GM23338 (cell line): ENCODE data around the gene MND1. TPM values are rescaled to one million over a fixed set of nuclear protein-coding genes. Genes with fewer than 3 reads are reported as not detected.

ENCODE experiments used
- ATAC-seq: fragments of 200-7000 bp; cut with Tn5 transposase; 3 replicates; pipeline ENCODE4 v1.9.1; 2020
- DNase-seq: peaks from one replicate; pipeline ENCODE4 v3.0.0-alpha.2; 2015; ENCODE audit warnings: low spot score
- H2AFZ ChIP-seq: fragments of 200-600 bp; sonication (generic); 2 replicates; pipeline ENCODE4 v1.8.0; 2016; ENCODE audit warnings: antibody characterized with exemption, mild to moderate bottlenecking, moderate library complexity
- H3F3A ChIP-seq: fragments of 200-600 bp; sonication (generic); replicated peaks from 2 replicates; pipeline ENCODE4 v1.8.0; 2017; ENCODE audit warnings: antibody characterized with exemption, mixed run types, low read depth
- H3K27ac ChIP-seq: fragments of 200-600 bp; sonication (generic); 2 replicates; pipeline ENCODE4 v1.6.1; 2016; ENCODE audit warnings: low read depth
- H3K27me3 ChIP-seq: fragments of 200-600 bp; sonication (generic); 2 replicates; pipeline ENCODE4 v1.8.0; 2016; ENCODE audit warnings: mild to moderate bottlenecking, mixed run types, moderate library complexity; ENCODE audit not compliant: insufficient read depth
- H3K36me3 ChIP-seq: fragments of 200-600 bp; sonication (generic); 2 replicates; pipeline ENCODE4 v1.8.0; 2016; ENCODE audit warnings: mild to moderate bottlenecking; ENCODE audit not compliant: insufficient read depth
- H3K4me1 ChIP-seq: fragments of 200-600 bp; sonication (generic); 2 replicates; pipeline ENCODE4 v1.8.0; 2016; ENCODE audit warnings: mild to moderate bottlenecking, moderate library complexity; ENCODE audit not compliant: insufficient read depth
- H3K4me2 ChIP-seq: fragments of 200-600 bp; sonication (generic); 2 replicates; pipeline ENCODE4 v1.7.1; 2017; ENCODE audit warnings: mixed run types
- H3K4me3 ChIP-seq: fragments of 200-600 bp; sonication (generic); 2 replicates; pipeline ENCODE4 v1.6.1; 2016; ENCODE audit warnings: mixed run types
- H3K79me2 ChIP-seq: fragments of 200-600 bp; sonication (generic); replicated peaks from 2 replicates; pipeline ENCODE4 v1.8.0; 2017; ENCODE audit warnings: mild to moderate bottlenecking; ENCODE audit not compliant: insufficient read depth
- H3K9me2 ChIP-seq: fragments of 200-600 bp; sonication (generic); 2 replicates; pipeline ENCODE4 v1.8.0; 2017; ENCODE audit not compliant: insufficient read depth
- H4K20me1 ChIP-seq: fragments of 200-600 bp; sonication (generic); replicated peaks from 2 replicates; pipeline ENCODE4 v1.8.0; 2017; ENCODE audit warnings: mild to moderate bottlenecking; ENCODE audit not compliant: insufficient read depth
- H3K27ac Mint-ChIP-seq: 2 replicates; pipeline ENCODE4 v1.8.0; 2020; ENCODE audit warnings: inconsistent platforms, mild to moderate bottlenecking, moderate library complexity, mixed read lengths
- H3K27me3 Mint-ChIP-seq: 3 replicates; pipeline ENCODE4 v1.8.0; 2022; ENCODE audit warnings: low read depth, mild to moderate bottlenecking, moderate library complexity, mixed read lengths, inconsistent platforms; ENCODE audit not compliant: insufficient read depth, poor library complexity
- H3K36me3 Mint-ChIP-seq: 3 replicates; pipeline ENCODE4 v1.8.0; 2021; ENCODE audit warnings: low read depth, mild to moderate bottlenecking, inconsistent platforms, moderate library complexity, mixed read lengths
- H3K4me1 Mint-ChIP-seq: 3 replicates; pipeline ENCODE4 v1.8.0; 2020; ENCODE audit warnings: mild to moderate bottlenecking, inconsistent platforms, mixed read lengths
- H3K4me3 Mint-ChIP-seq: 3 replicates; pipeline ENCODE4 v1.8.0; 2021; ENCODE audit warnings: moderate library complexity, mild to moderate bottlenecking, inconsistent platforms, mixed read lengths
- H3K9me3 Mint-ChIP-seq: 3 replicates; pipeline ENCODE4 v1.8.0; 2020; ENCODE audit warnings: moderate library complexity, mild to moderate bottlenecking, inconsistent platforms, mixed read lengths
- CTCF ChIP-seq, 2 experiments: fragments of 200-600 bp in 1 of 2; sonication (generic) in 1 of 2; conservative IDR thresholded peaks; 2 replicates each; pipeline versions ENCODE4 v1.5.1 to v1.6.1; 2016 to 2017; ENCODE audit warnings: antibody characterized with exemption in 2 of 2, low read depth in 2 of 2, mild to moderate bottlenecking in 2 of 2, moderate library complexity in 1 of 2
- EZH2 ChIP-seq: fragments of 200-600 bp; sonication (generic); IDR thresholded peaks from one replicate; pipeline ENCODE4 v1.8.0; 2017; ENCODE audit warnings: antibody characterized with exemption, mild to moderate bottlenecking, low read depth; ENCODE audit not compliant: unreplicated experiment
- EZH2phosphoT487 ChIP-seq: fragments of 200-600 bp; sonication (generic); IDR thresholded peaks from one replicate; pipeline ENCODE4 v1.8.1; 2018; ENCODE audit warnings: antibody characterized with exemption; ENCODE audit not compliant: unreplicated experiment
- NANOG ChIP-seq: IDR thresholded peaks from 2 replicates; pipeline ENCODE4 v1.6.1; 2016; ENCODE audit warnings: antibody characterized with exemption, borderline replicate concordance
- POLR2AphosphoS5 ChIP-seq: IDR thresholded peaks from 2 replicates; pipeline ENCODE4 v1.6.1; 2016; ENCODE audit warnings: antibody characterized with exemption, low read depth
- STAT1 ChIP-seq: IDR thresholded peaks from one replicate; pipeline ENCODE4 v1.6.1; 2016; ENCODE audit warnings: antibody characterized with exemption; ENCODE audit not compliant: unreplicated experiment
- ZNF331 ChIP-seq: fragments of 250-450 bp; sonication (Bioruptor Pico); IDR thresholded peaks from 2 replicates; pipeline ENCODE4 v1.5.0; 2020; ENCODE audit warnings: low read depth, mild to moderate bottlenecking, moderate library complexity
- ZNF462 ChIP-seq: fragments of 250-450 bp; sonication (Bioruptor Pico); IDR thresholded peaks from 2 replicates; pipeline ENCODE4 v1.5.0; 2020; ENCODE audit warnings: mild to moderate bottlenecking, moderate library complexity
- polyA plus RNA-seq: library from polyadenylated mRNA; unstranded; fragments of >200 nt; fragmentation: Nextera tagmentation; extraction: Ambion mirVana; gene quantifications from 2 replicates; pipeline ENCODE4 v1.2.1, GENCODE V29; 2016
- total RNA-seq: library from RNA; depleted of rRNA; stranded (reverse); fragments of >200 nt; shearing (Covaris generic); gene quantifications from 2 replicates; pipeline ENCODE4 v1.2.3, GENCODE V29; 2014
- TF ChIP-seq, protein P1 (sequence below): IDR thresholded peaks from 2 replicates; pipeline ENCODE4 v1.6.1; 2016; ENCODE audit warnings: antibody characterized with exemption
- TF ChIP-seq, protein P2 (sequence below): IDR thresholded peaks from one replicate; pipeline ENCODE4 v1.6.1; 2018; ENCODE audit warnings: antibody characterized with exemption; ENCODE audit not compliant: unreplicated experiment

MND1 gene
- total and polyA plus RNA-seq, 2 experiments from 2014 or later: 22.5 to 63.5 TPM

- TF ChIP-seq ZNF462 (CRISPR knock-in tag) (no peak), ZNF331 (no peak), NANOG (no peak), EZH2 (no peak), CTCF (conservative IDR thresholded peaks at IDR 0.05; ENCODE audit: low read depth in 2 of 2) (no peak)
Measured at GRCh38 chr4:153418558-153418957, 74.1 kb downstream of the MND1 start (continued).

GRCh38 chr4:153419029-153419428, 74.5 kb downstream of the MND1 start:
- Mint-ChIP-seq H3K4me3 (no peak overlapping the region), H3K4me1 (peaks cover 16% of the 10 kb centered on the region), H3K27ac (no peak overlapping the region), H3K27me3 (peaks cover 1% of the 10 kb centered on the region), H3K36me3 (no peaks in the 10 kb centered on the region), H3K9me3 (no peaks in the 10 kb centered on the region)
- H3K4me1 ChIP-seq: peaks cover 11% of the 10 kb centered on the region; the same call in 1 of the 2 replicates
- ATAC-seq: peak; percentile 45; the same call in 2 of the 3 replicates
- peak overlapping the region; percentile 4; the same call in 1 of the 2 replicates for H3K4me2 ChIP-seq
- H3K9me2 ChIP-seq: no peaks in the 10 kb centered on the region
- no peaks in the 10 kb centered on the region for H3K79me2 ChIP-seq
- H3K36me3 ChIP-seq: no peaks in the 10 kb centered on the region
- peak; percentile 6 for DNase-seq
- H2AFZ ChIP-seq: no peak overlapping the region
- peak overlapping the region; percentile 39; the same call in 1 of the 2 replicates for H3K27ac ChIP-seq
- H3F3A ChIP-seq: no peaks in the 10 kb centered on the region
- H4K20me1 ChIP-seq: no peaks in the 10 kb centered on the region
- H3K4me3 ChIP-seq: no peak overlapping the region
- no peaks in the 10 kb centered on the region for H3K27me3 ChIP-seq
- TF ChIP-seq, protein P1, sequence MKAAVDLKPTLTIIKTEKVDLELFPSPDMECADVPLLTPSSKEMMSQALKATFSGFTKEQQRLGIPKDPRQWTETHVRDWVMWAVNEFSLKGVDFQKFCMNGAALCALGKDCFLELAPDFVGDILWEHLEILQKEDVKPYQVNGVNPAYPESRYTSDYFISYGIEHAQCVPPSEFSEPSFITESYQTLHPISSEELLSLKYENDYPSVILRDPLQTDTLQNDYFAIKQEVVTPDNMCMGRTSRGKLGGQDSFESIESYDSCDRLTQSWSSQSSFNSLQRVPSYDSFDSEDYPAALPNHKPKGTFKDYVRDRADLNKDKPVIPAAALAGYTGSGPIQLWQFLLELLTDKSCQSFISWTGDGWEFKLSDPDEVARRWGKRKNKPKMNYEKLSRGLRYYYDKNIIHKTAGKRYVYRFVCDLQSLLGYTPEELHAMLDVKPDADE: no peak
- TF ChIP-seq ZNF331 (no peak), STAT1 (no peak), EZH2phosphoT487 (no peak), POLR2AphosphoS5 (no peak), NANOG (no peak)
- TF ChIP-seq, protein P2, sequence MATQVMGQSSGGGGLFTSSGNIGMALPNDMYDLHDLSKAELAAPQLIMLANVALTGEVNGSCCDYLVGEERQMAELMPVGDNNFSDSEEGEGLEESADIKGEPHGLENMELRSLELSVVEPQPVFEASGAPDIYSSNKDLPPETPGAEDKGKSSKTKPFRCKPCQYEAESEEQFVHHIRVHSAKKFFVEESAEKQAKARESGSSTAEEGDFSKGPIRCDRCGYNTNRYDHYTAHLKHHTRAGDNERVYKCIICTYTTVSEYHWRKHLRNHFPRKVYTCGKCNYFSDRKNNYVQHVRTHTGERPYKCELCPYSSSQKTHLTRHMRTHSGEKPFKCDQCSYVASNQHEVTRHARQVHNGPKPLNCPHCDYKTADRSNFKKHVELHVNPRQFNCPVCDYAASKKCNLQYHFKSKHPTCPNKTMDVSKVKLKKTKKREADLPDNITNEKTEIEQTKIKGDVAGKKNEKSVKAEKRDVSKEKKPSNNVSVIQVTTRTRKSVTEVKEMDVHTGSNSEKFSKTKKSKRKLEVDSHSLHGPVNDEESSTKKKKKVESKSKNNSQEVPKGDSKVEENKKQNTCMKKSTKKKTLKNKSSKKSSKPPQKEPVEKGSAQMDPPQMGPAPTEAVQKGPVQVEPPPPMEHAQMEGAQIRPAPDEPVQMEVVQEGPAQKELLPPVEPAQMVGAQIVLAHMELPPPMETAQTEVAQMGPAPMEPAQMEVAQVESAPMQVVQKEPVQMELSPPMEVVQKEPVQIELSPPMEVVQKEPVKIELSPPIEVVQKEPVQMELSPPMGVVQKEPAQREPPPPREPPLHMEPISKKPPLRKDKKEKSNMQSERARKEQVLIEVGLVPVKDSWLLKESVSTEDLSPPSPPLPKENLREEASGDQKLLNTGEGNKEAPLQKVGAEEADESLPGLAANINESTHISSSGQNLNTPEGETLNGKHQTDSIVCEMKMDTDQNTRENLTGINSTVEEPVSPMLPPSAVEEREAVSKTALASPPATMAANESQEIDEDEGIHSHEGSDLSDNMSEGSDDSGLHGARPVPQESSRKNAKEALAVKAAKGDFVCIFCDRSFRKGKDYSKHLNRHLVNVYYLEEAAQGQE: no peak
